B cell (primary cell): ENCODE measurements around the gene CLASP1. TPM values are rescaled to one million over a fixed set of nuclear protein-coding genes. Genes with fewer than 3 reads are reported as not detected.

ENCODE experiments used
- ATAC-seq: fragments of 200-7000 bp; cut with Tn5 transposase; one replicate; pipeline ENCODE4 v1.10.0; 2021; ENCODE audit warnings: low read depth, mild to moderate bottlenecking, moderate number of reproducible peaks, moderate library complexity
- CTCF ChIA-PET: fragments of 350-600 bp; sonication (Branson Sonifier 250); formaldehyde crosslinking; loops from one replicate; lab custom pipeline; 2021; ENCODE audit warnings: antibody characterized with exemption, inconsistent platforms; lab: Charles Lee
- POLR2A ChIA-PET: fragments of 350-600 bp; sonication (Branson Sonifier 250); formaldehyde crosslinking; loops from one replicate; lab custom pipeline; 2021; ENCODE audit warnings: antibody characterized with exemption; lab: Charles Lee
- DNase-seq: peaks from one replicate; pipeline ENCODE4 v3.0.0; 2013
- H2AFZ ChIP-seq: 2 replicates; pipeline ENCODE4 v1.6.1; 2012; ENCODE audit warnings: mild to moderate bottlenecking, low read depth, low read length; ENCODE audit not compliant: insufficient read depth, poor library complexity, severe bottlenecking
- H3K27ac ChIP-seq, 2 donors: 1 replicate in 1 of 2; 2 replicates in 1 of 2; pipeline ENCODE4 v1.5.1; 2012 to 2013; ENCODE audit warnings: low read length in 2 of 2, mild to moderate bottlenecking in 2 of 2, moderate library complexity in 1 of 2
- H3K27me3 ChIP-seq, 4 experiments: fragments of 200-600 bp in 1 of 4; sonication (generic) in 1 of 4; replicated peaks in 1 of 4; 1 replicate in 2 of 4; 2 replicates in 2 of 4; pipeline versions ENCODE4 v1.6.1 to v1.7.0; 2013 to 2016; ENCODE audit warnings: low read length in 3 of 4, mild to moderate bottlenecking in 2 of 4, mixed read lengths in 1 of 4, moderate library complexity in 1 of 4; ENCODE audit not compliant: insufficient read depth in 4 of 4, control insufficient read depth in 3 of 4; ENCODE audit errors: control extremely low read depth in 1 of 4
- H3K36me3 ChIP-seq, 2 experiments: replicated peaks in 1 of 2; 1 replicate in 1 of 2; 2 replicates in 1 of 2; pipeline versions ENCODE4 v1.6.1 to v1.7.1; 2013; ENCODE audit warnings: low read length in 1 of 2; ENCODE audit not compliant: insufficient read depth in 2 of 2, control insufficient read depth in 1 of 2; ENCODE audit errors: control extremely low read depth in 1 of 2, extremely low read depth in 1 of 2
- H3K4me1 ChIP-seq, 2 donors: fragments of 200-600 bp in 1 of 2; sonication (generic) in 1 of 2; 1 replicate in 1 of 2; 2 replicates in 1 of 2; pipeline versions ENCODE4 v1.5.1 to v1.6.1; 2013 to 2017; ENCODE audit warnings: low read length in 2 of 2; ENCODE audit not compliant: control insufficient read depth in 2 of 2, insufficient read depth in 2 of 2
- H3K4me2 ChIP-seq: replicated peaks from 2 replicates; pipeline ENCODE3; 2012; ENCODE audit warnings: mild to moderate bottlenecking, low read depth, low read length; ENCODE audit not compliant: poor library complexity, severe bottlenecking
- H3K4me3 ChIP-seq, 5 experiments: fragments of 200-600 bp in 1 of 5; sonication (generic) in 1 of 5; 1 replicate in 3 of 5; 2 replicates in 2 of 5; pipeline versions ENCODE4 v1.5.1 to v1.7.0; 2011 to 2016; ENCODE audit warnings: low read length in 4 of 5, mild to moderate bottlenecking in 4 of 5, low read depth in 2 of 5, control low read depth in 1 of 5, moderate library complexity in 1 of 5; ENCODE audit not compliant: insufficient read depth in 1 of 5; ENCODE audit errors: control extremely low read depth in 1 of 5, extremely low read depth in 1 of 5
- H3K79me2 ChIP-seq: fragments of 200-600 bp; sonication (generic); one replicate; pipeline ENCODE4 v1.6.0; 2016; ENCODE audit warnings: low read length; ENCODE audit not compliant: control insufficient read depth, insufficient read depth
- H3K9ac ChIP-seq: fragments of 200-600 bp; sonication (generic); 2 replicates; pipeline ENCODE4 v1.6.1; 2017; ENCODE audit warnings: mild to moderate bottlenecking, low read length, moderate library complexity
- H3K9me3 ChIP-seq, 3 donors: one replicate each; pipeline versions ENCODE4 v1.6.1 to v1.7.1; 2013; ENCODE audit warnings: low read length in 2 of 3; ENCODE audit not compliant: control insufficient read depth in 2 of 3, insufficient read depth in 1 of 3; ENCODE audit errors: control extremely low read depth in 1 of 3
- H4K20me1 ChIP-seq: 2 replicates; pipeline ENCODE4 v1.6.0; 2012; ENCODE audit warnings: mild to moderate bottlenecking, low read length; ENCODE audit not compliant: insufficient read depth, control insufficient read depth, poor library complexity, severe bottlenecking
- H3K27ac Mint-ChIP-seq: one replicate; pipeline ENCODE4 v1.8.0; 2021; ENCODE audit warnings: mixed read lengths
- H3K27me3 Mint-ChIP-seq: one replicate; pipeline ENCODE4 v1.8.0; 2021; ENCODE audit warnings: mixed read lengths
- H3K4me1 Mint-ChIP-seq: one replicate; pipeline ENCODE4 v1.8.0; 2021; ENCODE audit warnings: mixed read lengths
- H3K4me3 Mint-ChIP-seq: one replicate; pipeline ENCODE4 v1.8.0; 2021; ENCODE audit warnings: mixed read lengths
- H3K9me3 Mint-ChIP-seq: one replicate; pipeline ENCODE4 v1.8.0; 2022; ENCODE audit warnings: mixed read lengths; ENCODE audit not compliant: insufficient read depth
- CTCF ChIP-seq: fragments of 200-600 bp; IDR thresholded peaks from one replicate; pipeline ENCODE4 v1.8.0; 2022; ENCODE audit warnings: antibody characterized with exemption, mild to moderate bottlenecking
- WGBS: methylation state at CpG from one replicate; pipeline ENCODE4 v1.1.5; 2013; ENCODE audit warnings: missing lambda C conversion rate; ENCODE audit not compliant: insufficient coverage; 5-methylcytosine and 5-hydroxymethylcytosine counted together
- intact Hi-C: fragments of 100-400 bp; cut with micrococcal nuclease; formaldehyde crosslinking; loops from one replicate; pipeline ENCODE4 v1.10.0; 2022
- polyA plus RNA-seq: library from polyadenylated mRNA; depleted of rRNA; stranded (reverse); fragments of >200 nt; gene quantifications from 2 replicates; pipeline ENCODE4 v1.2.3, GENCODE V29; 2012
- total RNA-seq, 2 donors: library from RNA; stranded (reverse); fragments of 120-200 nt in 1 of 2; gene quantifications; 1 replicate in 1 of 2; 2 replicates in 1 of 2; pipeline versions ENCODE4 v1.2.3 to v1.2.4, GENCODE V29; 2013 to 2022

Gene CLASP1
- total and polyA plus RNA-seq, 2 donors (not counting 1 experiment from before 2014, with no cell fraction given): 8.7 to 88.0 TPM

GRCh38 chr2:121409966-121410365 is 239.3 kb downstream of the CLASP1 start:
- H3K9me3 ChIP-seq: no peaks in the 10 kb centered on the region
- H3K9ac ChIP-seq: no peak overlapping the region
- no peak overlapping the region for H3K27ac ChIP-seq
- Mint-ChIP-seq H3K27me3 (no peaks in the 10 kb centered on the region), H3K4me1 (no peaks in the 10 kb centered on the region), H3K4me3 (no peak overlapping the region), H3K9me3 (no peaks in the 10 kb centered on the region), H3K27ac (peak overlapping the region; percentile 7)
- no peaks in the 10 kb centered on the region for H3K4me1 ChIP-seq
- no peak for DNase-seq
- CTCF ChIA-PET: interaction anchor here (2.2 kb wide), 1 partner anchor 8 kb away, joined by 13 read pairs; no protein-coding TSS in a partner anchor
- H2AFZ ChIP-seq: no peak overlapping the region
- TF ChIP-seq CTCF: no peak
- H3K36me3 ChIP-seq: peaks cover 5 to 60% of the 10 kb centered on the region in 2 experiments
- H3K4me3 ChIP-seq: no peak overlapping the region
- H4K20me1 ChIP-seq: no peaks in the 10 kb centered on the region
- H3K79me2 ChIP-seq: no peaks in the 10 kb centered on the region
- no peak for ATAC-seq
- no peaks in the 10 kb centered on the region for H3K27me3 ChIP-seq
- intact Hi-C loops: loop anchor here (10.0 kb wide), 1 partner anchor 335 kb away; no protein-coding TSS in a partner anchor
- H3K4me2 ChIP-seq: no peak overlapping the region
- POLR2A ChIA-PET: no interaction called here

- ATAC-seq (no peak), DNase-seq (no peak)
- H3K79me2 ChIP-seq: no peaks in the 10 kb centered on the region
- Mint-ChIP-seq H3K27ac (no peak overlapping the region), H3K4me3 (no peak overlapping the region), H3K4me1 (no peaks in the 10 kb centered on the region), H3K9me3 (no peaks in the 10 kb centered on the region), H3K27me3 (no peaks in the 10 kb centered on the region)
- no peaks in the 10 kb centered on the region for H3K9me3 ChIP-seq
- no peak for TF ChIP-seq CTCF
- H3K4me2 ChIP-seq: no peak overlapping the region
- intact Hi-C loops: loop anchor here (10.0 kb wide), 1 partner anchor 335 kb away; no protein-coding TSS in a partner anchor
- no peak overlapping the region for H3K27ac ChIP-seq
- H4K20me1 ChIP-seq: no peaks in the 10 kb centered on the region
- no peaks in the 10 kb centered on the region for H3K4me1 ChIP-seq
- no peaks in the 10 kb centered on the region for H3K27me3 ChIP-seq
- ChIA-PET CTCF (no interaction called here), POLR2A (no interaction called here)
- no peak overlapping the region for H3K9ac ChIP-seq
- no peak overlapping the region for H2AFZ ChIP-seq
- H3K4me3 ChIP-seq: no peak overlapping the region
- H3K36me3 ChIP-seq: peaks cover 5 to 61% of the 10 kb centered on the region in 2 experiments
- 94% methylated on average over 2 of the region's 2 CpGs for WGBS
Measured at GRCh38 chr2:121409388-121409787, 239.9 kb downstream of the CLASP1 start.
